ENCODE data around the gene OR4D10. TPM values are rescaled to one million over a fixed set of nuclear protein-coding genes. Genes with fewer than 3 reads are reported as not detected.
"Not testable (repeated sequence)": the region's sequence is repeated elsewhere in the genome, so short reads cannot be mapped to it uniquely, and the experiment has no call there.

The OR4D10 gene
- total and polyA plus RNA-seq, 8 donors: not detected

DNA sequence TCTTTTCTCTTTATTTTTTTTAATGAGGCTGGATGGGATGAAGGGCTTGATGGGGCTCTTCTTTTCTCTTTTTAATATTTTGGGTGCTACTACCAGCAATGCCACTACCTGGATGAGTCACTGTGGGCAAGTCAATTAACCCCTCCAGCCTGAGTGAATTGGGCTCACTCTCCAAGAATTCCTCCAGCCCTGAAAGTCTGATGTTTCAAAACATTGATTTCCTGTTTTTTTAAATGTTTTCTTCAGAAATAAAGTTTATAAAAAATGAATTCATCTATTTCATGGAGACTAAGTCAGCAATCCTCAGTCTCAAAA is 46.1 kb upstream of the OR4D10 start:
- Histone ChIP-seq H3K27me3 (no peaks in the 10 kb centered on the region), H3K4me3 (no peak overlapping the region), H3K9me3 (no peaks in the 10 kb centered on the region), H3K27ac (no peak overlapping the region), H3K36me3 (no peaks in the 10 kb centered on the region), H3K4me1 (no peaks in the 10 kb centered on the region)
- TF ChIP-seq EP300 (IDR thresholded peaks at IDR 0.05): no peak
- TF ChIP-seq, protein P1, sequence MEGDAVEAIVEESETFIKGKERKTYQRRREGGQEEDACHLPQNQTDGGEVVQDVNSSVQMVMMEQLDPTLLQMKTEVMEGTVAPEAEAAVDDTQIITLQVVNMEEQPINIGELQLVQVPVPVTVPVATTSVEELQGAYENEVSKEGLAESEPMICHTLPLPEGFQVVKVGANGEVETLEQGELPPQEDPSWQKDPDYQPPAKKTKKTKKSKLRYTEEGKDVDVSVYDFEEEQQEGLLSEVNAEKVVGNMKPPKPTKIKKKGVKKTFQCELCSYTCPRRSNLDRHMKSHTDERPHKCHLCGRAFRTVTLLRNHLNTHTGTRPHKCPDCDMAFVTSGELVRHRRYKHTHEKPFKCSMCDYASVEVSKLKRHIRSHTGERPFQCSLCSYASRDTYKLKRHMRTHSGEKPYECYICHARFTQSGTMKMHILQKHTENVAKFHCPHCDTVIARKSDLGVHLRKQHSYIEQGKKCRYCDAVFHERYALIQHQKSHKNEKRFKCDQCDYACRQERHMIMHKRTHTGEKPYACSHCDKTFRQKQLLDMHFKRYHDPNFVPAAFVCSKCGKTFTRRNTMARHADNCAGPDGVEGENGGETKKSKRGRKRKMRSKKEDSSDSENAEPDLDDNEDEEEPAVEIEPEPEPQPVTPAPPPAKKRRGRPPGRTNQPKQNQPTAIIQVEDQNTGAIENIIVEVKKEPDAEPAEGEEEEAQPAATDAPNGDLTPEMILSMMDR (IDR thresholded peaks at IDR 0.05): no peak
- TF ChIP-seq POLR2A (IDR thresholded peaks at IDR 0.05): no peak
- DNase-seq: no peak
- intact Hi-C loops (cut with DNase I; ENCODE audit: low total_unique reads): no loop called here

DNA sequence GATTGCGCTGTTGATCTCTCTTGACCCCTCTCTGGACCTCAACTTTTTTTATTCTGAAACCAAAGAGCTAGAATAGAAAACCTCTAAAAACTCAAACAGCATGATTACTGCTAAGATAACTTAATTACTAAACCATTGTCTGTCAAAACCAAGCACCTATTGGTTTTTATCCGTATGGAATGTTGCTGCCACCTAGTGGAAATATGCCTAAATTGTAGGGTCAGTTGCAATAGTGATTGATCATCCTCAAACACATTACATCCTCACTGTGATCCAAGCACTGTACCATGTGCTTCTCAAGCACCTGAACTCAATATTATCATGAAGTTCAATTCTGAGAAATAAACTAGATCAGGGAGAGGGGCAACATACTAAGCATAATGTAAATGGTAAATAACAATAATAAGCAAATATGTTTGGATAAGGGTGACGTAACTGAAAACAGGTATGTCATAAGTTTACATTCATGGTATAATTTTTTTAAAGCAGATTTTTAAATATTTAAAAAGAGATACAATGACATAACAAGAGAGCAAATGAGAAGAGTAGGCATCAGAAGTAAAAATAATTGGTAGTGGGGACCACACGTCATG is 43.1 kb upstream of the OR4D10 start:
- peak in 1 of 2 donors; percentile 65 for DNase-seq
- intact Hi-C loops (cut with DNase I; ENCODE audit: low total_unique reads): no loop called here
- 60 to 64% (median 62%) methylated on average over 4 of the region's 4 CpGs for WGBS, 5 donors
- Histone ChIP-seq H3K27me3 (no peaks in the 10 kb centered on the region), H3K4me3 (no peak overlapping the region), H3K9me3 (no peaks in the 10 kb centered on the region), H3K27ac (no peak overlapping the region), H3K4me1 (no peaks in the 10 kb centered on the region), H3K36me3 (no peaks in the 10 kb centered on the region)
- TF ChIP-seq EP300 (IDR thresholded peaks at IDR 0.05): no peak
- TF ChIP-seq, protein P1 (IDR thresholded peaks at IDR 0.05): peak in 5 of 7 experiments; percentile 40 to 75 (median 70)

DNA sequence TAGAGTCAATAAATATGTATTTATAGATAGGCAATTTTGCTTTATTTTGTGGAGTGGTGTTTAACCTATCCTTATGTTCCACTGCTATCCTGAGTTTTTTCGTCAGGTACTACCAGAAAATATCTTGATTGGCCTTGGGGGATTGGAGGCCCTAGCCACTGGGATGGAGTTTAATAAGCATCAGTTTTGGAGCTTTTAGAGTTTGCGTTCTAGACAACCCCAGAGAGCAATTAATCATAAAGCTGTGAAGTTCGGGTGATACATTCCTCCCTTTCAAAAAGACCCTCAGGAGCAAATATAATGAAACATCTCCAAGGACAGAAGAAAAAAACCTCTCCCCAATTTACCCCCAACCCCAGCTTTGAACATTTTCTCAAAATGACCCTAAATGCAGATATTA is 36.9 kb upstream of the OR4D10 start, which contains the start of gene OR5A1:
Gene OR5A1, plus strand, starts transcription at position 301 of the 400 bp plus-strand sequence. CDS start 6,700 bp downstream, outside the sequence.
- no peaks in the 10 kb centered on the region for H3K9me3 ChIP-seq
- H3K27me3 ChIP-seq: no peaks in the 10 kb centered on the region
- H3K4me1 ChIP-seq: no peaks in the 10 kb centered on the region
- no peak within 1 kb of the TSS for H3K4me3 ChIP-seq
- H3K27ac ChIP-seq: no peak within 1 kb of the TSS
- DNase-seq: no peak
- intact Hi-C loops (cut with DNase I; ENCODE audit: low total_unique reads): no loop called here
- TF ChIP-seq POLR2A (IDR thresholded peaks at IDR 0.05): no peak
- no peak for TF ChIP-seq EP300 (IDR thresholded peaks at IDR 0.05)
- no peak for TF ChIP-seq POLR2AphosphoS5 (IDR thresholded peaks at IDR 0.05)
- 50 to 83% (median 78%) methylated on average over 3 of the region's 3 CpGs for WGBS, 5 donors
- H3K36me3 ChIP-seq: no peaks in the 10 kb centered on the region

DNA sequence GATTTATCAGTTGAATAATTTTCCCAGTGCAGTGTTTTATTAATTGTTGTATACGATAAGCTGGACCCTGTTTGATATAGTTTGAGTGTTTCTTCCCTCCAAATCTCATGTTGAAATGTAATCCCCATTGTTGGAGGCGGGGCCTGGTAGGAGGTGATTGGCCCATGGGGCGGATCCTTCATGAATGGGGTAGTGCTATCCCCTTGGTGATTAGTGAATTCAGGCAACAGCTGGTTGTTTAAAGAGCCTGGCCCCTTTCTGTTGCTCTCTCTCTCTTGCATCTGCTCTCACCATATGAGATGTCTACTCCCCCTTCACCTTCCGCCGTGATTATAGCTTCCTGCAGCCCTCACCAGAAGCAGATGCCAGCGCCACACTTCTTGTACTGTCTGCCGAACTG is 35.3 kb upstream of the OR4D10 start:
- DNase-seq: no peak
- Histone ChIP-seq H3K36me3 (no peaks in the 10 kb centered on the region), H3K27me3 (no peaks in the 10 kb centered on the region), H3K4me1 (no peaks in the 10 kb centered on the region), H3K27ac (no peak overlapping the region), H3K9me3 (no peaks in the 10 kb centered on the region), H3K4me3 (no peak overlapping the region)
- WGBS, 5 donors: 78 to 91% (median 88%) methylated on average over 7 of the region's 7 CpGs
- intact Hi-C loops (cut with DNase I; ENCODE audit: low total_unique reads): no loop called here
- TF ChIP-seq EP300 (IDR thresholded peaks at IDR 0.05): no peak
- no peak for TF ChIP-seq POLR2A (IDR thresholded peaks at IDR 0.05)
- TF ChIP-seq, protein P1 (IDR thresholded peaks at IDR 0.05): no peak
- no peak for TF ChIP-seq POLR2AphosphoS5 (IDR thresholded peaks at IDR 0.05)

DNA sequence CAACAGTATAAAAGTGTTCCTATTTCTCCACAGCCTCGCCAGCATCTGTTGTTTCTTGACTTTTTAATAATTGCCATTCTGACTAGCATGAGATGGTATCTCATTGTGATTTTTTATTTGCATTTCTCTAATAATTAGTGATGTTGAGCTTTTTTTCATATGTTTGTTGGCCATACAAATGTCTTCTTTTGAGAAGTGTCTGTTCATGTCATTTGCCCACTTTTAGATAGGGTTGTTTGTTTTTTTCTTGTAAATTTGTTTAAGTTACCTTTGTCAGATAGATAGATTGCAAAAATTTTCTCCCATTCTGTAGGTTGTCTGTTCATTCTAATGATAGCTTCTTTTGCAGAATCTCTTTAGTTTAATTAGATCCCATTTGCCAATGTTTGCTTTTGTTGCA is 27.5 kb upstream of the OR4D10 start:
- H3K4me1 ChIP-seq; H3K27ac ChIP-seq; H3K4me3 ChIP-seq; intact Hi-C loops (cut with DNase I; ENCODE audit: low total_unique reads); H3K36me3 ChIP-seq; H3K27me3 ChIP-seq; DNase-seq: not testable (repeated sequence)
- H3K9me3 ChIP-seq: peaks cover 0 to 12% (median 9%) of the 10 kb centered on the region in 4 donors
- WGBS, 5 donors: 75 to 97% (median 92%) methylated on average over 1 of the region's 1 CpG

Data from stomach (tissue), 9 donors.